GM21390 (cell line): ENCODE results near the gene TEAD1.
"Not testable (repeated sequence)": the region's sequence is repeated elsewhere in the genome, so short reads cannot be mapped to it uniquely, and the experiment has no call there.

Experiments
- ATAC-seq: cut with Tn5 transposase; IDR thresholded peaks from one replicate; pipeline ENCODE4 v1.9.1; 2021; ENCODE audit not compliant: unreplicated experiment

The TEAD1 gene

DNA sequence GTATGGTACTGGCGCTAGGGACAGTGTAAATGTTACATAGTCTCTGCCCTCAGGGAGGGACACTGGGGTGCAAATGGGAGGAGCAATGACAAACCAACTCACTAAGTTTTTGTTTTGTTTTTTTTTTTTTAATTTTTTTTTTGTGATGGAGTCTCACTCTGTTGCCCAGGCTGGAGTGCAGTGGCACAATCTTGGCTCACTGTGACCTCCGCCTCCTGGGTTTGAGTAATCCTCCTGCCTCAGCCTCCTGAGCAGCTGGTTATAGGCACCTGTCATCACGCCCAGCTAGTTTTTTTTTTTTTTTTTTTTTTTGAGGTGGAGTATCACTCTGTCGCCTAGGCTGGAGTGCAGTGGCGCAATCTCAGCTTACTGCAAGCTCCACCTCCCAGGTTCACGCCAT is 83.9 kb downstream of the TEAD1 start:
- not testable (repeated sequence) for ATAC-seq

DNA sequence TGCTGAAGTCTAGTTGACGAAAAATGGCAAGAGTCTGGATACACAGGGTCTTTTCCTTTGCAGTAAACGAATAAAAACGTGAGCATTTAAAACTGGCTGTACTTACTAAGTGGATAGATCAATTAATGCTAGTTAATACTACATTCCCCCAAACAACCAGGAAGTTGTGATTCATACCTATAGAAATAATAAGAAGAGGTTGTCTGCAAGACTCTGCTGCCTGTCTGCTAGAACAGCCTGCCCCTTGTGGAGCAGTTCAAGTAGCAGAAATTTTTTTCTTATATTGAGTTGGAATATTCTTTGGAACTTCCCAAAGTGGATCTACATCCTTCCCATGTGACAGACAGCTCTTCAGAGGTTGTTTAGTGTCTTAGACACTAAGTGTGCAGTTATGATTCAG is 86.8 kb downstream of the TEAD1 start:
- no peak for ATAC-seq

DNA sequence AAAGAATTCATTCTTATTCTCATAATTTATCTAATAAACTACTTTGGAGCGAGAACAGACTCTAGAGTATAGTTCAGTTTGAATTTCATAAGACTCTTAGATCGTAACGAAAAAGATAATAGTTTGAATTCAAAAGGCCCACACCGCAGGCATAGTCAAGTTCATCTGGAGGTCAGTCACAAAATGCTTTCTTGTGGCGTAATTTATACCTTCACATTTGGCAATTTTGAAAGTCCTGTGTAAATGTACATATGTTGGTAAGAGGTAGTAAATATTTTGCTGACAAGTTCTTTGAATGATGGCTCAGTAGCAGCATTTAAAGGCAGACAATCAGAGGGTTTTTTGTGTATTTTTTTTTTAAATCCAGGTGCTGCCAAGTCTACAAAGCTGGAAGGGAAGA is 88.1 kb downstream of the TEAD1 start:
- no peak for ATAC-seq

DNA sequence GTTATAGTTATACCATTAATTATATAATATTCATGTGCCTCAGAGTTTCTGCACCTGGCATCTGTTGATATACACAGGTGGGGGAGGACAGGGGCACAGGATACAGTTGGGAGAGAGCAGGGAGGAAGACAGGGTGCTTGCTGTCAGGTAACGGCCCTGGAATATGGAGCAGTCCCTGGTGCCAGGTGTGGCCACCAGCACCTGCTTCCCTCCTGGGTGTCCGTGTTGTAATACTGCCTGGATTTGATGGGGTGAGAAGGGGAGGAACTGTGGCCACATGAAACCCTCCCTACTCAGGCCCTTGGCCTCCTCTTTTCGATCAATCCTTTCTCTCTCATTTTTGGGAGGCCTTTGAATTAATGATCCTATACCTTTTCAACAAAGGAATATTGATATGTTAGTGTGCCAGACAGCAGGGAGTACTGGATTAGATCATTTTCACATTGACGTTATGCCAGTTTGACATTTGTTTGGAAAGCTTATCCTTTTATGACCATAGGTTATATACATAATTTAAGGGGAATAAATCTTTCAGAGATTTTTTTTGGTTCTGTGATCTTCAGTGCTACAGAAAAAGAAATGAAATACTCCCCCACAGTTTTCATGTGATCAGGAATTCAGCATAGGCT is 88.6 kb downstream of the TEAD1 start:
- no peak for ATAC-seq

DNA sequence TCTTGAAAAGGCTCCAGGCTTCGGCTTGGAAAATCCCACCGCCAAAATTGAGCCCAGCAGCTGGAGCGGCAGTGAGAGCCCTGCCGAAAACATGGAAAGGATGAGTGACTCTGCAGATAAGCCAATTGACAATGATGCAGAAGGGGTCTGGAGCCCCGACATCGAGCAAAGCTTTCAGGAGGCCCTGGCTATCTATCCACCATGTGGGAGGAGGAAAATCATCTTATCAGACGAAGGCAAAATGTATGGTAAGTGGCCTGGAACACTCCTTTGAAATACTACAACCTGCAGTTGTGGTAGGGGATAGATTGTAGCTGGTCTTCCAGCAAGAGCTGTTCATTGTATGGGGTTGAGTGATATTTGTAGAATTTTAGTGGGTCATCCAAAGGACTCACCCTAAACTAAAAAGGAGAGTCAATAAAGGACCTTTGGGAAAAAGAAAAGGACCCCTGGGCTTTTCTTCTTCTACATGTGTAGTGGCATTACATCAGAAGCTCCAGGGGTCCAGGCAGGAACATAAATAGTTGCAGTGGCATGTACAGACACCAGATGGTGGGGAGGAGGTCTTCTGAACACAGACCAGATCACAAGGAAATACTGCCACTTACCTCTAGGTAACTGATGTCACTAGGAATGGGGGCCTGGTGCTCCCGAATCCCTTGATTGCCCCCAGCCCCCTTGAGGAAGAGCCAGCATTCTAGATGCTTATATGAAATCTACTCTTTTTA is 90.1 kb downstream of the TEAD1 start:
- no peak for ATAC-seq

DNA sequence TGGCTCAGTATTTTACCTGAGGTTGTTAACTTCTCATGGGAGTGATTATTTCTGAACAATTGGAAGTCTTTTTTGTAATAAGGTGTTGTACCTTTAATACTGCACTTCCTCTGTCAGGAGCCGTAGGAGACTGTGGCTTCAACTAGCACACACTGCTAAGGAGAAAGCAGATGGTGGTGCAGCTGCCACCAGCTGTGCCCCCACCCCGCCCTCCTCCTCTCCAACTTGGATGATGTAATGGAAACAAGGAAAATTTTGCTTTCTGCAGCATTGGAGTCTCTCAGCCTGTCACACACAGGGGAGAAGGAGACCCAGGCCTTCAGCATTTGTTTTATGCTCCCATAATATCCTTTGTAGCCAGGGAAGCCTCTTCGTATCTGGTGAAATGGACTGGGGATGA is 91.2 kb downstream of the TEAD1 start:
- ATAC-seq: no peak

DNA sequence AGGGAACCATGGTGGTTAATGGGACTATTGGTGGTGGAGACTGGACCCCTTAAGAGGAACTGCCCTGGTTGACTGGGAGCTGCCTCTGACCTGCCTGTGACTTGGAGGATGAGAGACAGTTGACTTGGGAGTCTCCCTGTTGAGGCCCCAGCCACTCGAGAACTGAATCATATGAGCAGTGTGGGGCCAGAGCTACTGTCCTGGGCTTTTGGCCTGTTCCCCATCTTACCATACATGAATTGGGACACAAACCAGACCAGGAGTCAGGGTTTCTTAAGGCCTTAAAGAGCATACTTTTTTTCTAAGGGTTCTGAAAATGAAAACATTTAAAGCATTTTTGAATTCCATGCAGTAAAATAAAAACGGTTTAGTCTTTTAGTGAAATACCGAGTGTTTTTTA is 92.8 kb downstream of the TEAD1 start:
- ATAC-seq: no peak

DNA sequence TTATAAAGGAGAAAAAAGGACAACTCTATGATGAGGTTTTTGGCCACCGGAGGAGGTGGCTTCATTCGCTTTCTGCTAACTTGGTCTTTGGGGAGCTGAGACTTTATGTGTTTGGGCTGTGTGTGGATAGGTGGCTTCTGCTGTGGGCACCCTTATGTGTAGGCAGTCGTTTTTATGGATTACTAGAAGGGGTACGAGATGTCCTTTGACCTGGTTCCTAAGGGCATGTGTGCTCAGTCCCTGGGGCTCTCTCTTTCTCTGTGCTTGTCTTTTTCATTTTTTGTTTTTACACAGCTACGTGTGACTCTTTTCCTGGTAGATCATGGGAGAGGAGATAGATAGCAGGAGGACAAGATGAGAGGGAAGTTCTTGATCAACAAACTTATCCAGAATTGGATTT is 93.4 kb downstream of the TEAD1 start:
- ATAC-seq: no peak

DNA sequence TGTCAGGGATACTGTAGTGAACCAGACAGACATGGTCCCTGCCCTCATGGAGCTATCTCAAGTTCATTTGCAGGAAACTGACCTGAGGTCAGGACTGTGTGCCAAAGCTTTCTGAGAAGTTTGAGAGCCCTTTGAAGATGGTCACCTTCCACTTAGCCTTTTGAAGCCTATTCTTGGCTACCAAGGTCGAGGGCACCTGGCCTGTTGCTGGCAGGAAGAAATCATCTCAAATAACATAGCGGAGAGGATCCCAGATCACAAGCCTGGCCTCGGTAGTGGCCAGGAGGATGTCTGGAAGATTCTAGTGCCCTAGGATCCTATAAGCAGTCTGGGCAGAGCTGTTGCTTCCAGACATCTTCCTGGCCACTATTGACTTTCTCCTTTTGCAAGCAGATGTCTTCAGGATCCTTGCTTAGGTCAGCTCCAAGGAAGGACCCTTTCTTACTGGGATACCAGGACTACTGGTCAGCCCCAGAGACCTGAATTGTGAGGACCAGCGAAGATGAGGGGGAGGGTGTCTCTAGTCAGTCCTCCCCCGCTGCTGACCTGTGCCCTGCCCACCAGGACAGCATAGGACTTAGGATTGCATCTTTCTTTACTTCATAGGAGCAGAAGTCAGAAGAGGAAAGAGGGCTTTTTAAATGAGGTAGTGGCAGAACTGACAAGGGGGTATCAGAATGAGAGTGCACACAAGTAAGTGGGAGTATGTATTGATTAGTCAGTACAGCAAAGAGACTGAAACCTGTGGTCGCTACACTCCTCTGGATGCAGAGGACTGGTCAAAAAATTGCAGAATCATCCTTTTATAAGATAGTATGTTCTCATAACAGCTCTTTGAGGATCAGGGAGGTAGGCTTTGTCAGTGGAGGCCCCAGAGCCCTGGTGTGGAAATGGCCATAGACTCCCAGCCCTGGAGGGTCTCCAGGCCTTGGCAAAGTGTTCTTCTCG is 94.8 kb downstream of the TEAD1 start:
- peak; percentile 73 for ATAC-seq

DNA sequence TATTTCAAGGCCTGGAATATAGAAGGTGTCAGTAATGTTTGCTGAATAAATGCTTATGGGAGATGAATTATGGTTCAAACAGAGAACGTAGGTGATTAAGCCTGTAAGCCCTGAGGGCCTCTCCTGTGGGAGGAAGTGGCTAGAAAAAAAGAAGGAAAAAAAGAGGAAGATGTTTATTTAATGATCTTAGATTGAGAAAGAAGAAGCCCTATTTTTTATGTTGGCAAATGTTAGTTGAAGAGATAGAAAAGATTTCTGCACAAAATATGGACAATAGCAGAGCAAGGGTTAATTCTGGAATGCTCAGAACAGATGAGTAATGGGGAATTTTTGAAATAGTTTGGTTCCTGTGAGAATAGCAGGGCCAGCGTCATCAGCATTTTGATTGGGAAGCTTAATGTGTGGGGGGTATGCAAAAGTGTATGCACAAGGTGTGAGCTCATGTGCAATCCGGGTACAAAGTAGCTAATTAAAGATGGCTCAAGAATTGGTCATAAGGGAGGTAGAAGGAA is 95.7 kb downstream of the TEAD1 start:
- ATAC-seq: no peak

DNA sequence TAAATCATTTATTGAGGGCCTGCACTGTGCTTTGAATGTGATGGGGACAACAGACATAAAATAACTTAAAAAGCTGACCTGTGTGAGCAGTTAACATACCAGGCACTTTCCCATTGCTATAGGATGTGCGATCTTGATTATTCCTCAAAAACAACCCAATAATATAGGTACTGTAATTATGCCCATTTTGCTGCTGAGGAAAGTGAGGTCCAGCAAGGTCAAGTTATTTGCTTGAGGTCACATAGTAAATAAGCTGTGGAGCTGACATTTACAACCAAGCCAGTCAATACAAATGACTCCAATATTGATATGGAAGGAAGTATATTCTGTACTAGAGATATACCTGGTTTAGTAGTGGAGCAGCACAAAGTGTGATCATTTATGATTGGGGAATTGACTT is 96.2 kb downstream of the TEAD1 start:
- ATAC-seq: no peak

DNA sequence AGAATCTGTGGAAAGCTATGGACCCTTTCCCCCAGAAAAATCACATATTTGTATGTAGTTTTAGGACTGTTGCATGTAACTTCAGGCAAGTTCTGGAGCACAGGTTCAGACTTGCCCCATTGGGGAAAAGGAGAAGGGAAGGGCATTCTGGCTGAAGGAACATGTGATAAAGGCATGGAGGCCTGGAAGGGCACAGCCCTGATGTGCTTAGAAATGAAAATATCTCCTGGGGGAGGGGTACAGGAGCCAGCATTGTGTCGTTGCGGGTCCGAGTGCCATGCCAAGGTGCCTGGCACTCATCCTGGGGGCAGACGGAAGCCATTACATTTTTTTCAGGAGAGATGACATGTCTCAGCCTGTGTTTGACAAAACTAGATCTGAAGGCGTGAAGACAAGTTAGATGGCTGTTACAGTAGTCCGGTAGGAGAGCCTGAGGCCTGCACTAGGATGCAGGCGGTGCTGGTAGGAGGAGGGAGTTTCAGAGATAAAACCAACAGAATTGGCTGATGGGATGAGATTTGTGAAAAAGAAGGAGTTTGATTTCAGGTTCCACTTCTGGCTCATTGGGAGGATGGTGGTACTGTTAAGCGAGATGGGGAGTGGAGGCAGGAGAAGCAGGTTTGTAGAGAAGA is 96.9 kb downstream of the TEAD1 start:
- no peak for ATAC-seq

DNA sequence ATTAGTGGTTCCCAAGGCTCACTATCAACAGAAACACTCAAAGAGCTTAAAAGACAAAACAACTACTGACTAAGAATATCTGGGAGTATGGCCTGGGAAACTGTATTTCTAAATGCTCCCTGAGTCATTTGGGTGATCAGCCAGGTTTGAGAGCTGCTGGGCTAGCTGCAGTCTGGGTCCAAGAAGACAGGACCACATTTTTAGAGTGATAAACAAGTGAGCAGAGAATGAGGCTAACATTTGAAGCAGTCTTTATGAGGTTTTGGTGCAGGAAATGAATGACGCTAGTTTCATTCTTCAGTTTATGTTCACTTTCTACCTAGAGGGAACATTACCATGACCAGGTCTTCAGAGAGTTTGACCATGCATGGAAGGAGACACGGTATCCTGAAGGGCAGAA is 97.7 kb downstream of the TEAD1 start:
- ATAC-seq: no peak

DNA sequence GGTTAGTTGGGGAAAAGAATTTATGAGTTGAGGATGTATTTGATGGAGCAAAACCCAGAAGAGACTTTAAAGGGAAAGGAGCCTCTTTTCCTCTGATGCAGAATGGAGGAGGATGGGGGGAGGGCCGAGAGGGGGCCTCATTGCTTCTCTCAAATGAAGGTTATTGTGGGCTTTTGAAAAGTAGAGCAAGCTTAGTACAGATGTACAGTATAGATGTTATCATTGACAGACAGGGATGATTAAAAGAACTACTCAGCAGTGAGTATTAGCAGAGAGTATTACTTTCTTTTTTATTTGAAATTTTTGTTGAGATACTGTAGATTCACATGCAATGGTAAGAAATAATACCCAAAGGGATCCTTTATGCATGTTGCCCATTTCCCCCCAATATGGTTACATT is 98.1 kb downstream of the TEAD1 start:
- no peak for ATAC-seq

DNA sequence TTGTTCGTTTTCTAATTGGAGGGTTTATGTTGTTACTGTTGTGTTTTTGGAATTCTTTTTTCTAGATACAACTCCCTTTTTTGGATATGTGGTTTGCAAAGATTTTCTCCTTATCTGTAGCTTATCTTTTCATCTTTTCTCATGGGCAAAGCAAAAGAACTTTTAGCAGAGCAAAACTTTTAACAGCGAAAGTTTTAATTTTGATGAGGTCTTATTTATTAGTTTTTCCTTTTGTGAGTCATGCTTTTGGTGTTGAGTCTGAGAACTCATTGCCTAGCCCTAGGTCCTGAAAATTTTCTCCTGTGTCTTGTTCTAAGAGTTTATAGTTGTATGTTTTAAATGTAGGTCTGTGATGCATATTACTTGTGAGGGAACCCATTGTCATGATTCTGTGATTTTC is 99.4 kb downstream of the TEAD1 start:
- ATAC-seq: no peak

DNA sequence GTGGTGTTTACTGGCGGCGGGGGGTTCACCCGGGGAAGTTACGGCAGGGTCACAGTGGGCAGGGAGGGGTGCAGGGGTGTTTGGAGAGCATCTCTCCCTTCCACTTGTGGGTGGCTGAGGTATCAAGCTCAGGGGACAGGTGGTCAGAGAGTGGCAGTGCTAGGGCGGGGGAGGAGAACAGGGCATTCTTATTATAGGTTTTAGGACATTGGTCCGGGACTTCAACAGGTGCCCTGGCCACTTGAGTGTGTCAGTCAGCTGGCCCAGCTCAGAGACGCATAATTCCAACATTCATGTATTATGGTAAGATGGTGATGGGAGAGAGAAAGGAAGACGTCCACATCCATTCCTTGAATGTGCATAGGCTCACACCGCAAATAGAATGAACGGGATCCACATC is 101.7 kb downstream of the TEAD1 start:
- no peak for ATAC-seq

DNA sequence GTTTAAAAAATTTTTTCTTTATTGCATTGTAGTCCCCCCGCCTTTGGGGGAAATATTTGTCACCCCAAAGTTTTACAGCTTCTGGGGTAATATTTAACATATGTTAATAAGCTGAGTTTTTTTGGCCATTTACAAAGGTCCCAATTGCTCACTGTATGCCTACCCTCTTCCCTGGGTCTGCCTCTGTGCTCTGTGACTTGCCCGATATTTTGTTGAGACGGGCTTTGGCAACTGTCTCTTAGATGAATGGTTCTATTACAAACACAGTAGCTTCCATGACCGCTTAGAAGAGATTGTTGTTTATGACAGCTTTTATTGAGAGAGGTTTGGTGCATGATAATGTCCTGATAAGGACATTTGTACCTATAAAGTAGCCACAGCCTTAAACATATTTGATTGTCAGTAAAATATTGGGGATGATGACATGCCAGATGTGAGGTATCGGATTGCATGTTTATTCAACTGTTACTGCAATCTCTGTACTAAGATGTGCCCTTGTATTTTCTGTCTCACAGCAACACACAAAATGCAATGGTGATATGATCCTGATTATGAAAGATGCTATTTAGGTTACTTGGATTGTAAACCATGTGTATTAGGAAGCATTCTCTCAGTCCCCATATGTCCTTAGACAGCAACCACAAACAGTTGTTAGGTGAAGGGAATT is 103.1 kb downstream of the TEAD1 start:
- no peak for ATAC-seq

DNA sequence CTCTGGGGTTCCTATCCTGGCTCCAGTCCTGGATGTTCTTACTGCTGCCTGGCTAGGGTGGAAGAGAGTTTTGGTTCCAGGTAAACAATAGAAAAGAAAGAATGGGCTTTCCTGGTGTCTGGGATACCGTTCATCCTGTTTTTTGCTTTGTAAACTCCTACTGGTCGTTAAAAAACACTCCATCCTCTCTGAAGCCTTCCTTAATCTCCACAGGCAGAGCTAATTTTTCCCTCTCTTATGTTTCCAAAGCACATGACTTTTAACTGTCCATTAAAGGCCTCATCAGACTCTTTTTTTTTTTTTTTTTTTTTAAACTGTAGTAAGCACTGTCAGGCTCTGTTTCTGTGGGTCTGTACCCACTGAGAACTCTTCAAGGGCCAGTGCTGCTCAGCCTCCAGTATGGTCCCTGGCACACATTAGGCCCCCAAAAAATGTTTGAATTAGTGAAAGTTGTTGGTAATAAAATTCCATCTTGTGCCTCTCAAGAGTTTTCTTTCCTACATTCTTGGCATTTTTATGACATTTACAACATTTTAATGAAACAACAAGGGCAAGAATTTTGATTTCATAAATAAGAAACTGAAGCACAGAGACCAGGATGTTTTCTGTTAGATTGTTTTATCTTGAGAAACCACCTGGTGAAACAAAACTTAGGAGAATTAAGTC is 104.2 kb downstream of the TEAD1 start:
- ATAC-seq: no peak

DNA sequence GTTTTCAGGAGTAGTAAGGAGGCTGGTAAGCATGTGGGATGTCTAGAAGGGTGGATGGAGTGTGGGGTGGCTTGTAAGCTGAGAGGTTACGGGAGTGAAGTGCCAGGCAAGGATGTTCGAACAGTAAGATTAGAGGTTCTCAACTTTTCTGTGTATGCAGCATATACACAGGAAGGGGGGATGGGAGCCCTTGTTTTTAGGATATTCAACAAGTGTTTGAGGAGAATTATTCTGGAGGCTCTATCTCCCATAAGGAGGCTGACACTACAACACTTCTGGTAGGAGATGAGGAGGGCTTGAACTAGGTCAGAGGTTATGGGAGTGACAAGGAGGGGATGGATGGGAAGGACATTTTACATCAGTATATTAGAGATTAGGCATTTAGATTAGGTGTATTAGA is 109.5 kb downstream of the TEAD1 start:
- ATAC-seq: no peak

DNA sequence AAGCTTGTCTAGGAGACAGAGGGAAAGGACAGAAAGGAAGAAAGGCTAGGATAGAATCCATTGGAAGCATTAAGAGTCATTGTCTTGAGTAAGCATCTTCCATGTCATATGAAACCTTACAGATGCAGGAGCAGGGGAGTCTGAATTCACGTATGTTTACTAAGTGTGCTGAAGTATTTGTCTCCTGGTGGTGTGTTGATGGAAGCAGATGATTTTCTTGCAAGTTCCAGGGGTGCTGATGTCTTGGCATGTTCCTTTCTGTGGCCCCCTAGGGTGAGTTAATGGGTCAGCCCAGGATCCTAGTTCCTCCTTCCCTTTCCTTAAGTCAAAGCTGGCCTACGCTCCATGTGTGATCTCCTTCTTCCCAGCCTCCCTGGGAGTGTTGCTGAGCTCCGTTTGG is 110.2 kb downstream of the TEAD1 start:
- no peak for ATAC-seq
